Measurements from ENCODE around the gene CASR.

Gene CASR

DNA sequence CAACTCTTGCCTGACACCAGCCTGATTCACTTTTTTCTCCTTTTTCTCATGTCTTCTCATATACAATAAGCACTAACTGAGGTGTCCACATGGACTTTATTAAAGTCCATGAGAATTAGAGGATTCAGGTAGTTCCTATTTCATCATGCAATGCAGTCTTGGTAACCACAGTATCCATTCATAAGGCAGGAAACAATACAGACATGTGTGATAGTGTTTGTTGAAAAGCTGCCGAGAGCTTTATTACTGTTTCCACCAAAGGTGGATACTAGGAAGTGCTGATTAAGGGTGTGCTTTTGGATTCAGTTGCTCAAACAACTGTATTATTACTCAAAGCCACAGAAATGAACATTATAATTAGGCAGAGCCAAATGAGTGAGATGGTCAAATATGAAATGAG lies 5.3 kb downstream of the CASR start:
- TF ChIP-seq CREB1 (IDR thresholded peaks at IDR 0.05; ENCODE audit: low read depth): no peak
- TF ChIP-seq, protein P1, sequence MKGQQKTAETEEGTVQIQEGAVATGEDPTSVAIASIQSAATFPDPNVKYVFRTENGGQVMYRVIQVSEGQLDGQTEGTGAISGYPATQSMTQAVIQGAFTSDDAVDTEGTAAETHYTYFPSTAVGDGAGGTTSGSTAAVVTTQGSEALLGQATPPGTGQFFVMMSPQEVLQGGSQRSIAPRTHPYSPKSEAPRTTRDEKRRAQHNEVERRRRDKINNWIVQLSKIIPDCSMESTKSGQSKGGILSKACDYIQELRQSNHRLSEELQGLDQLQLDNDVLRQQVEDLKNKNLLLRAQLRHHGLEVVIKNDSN (IDR thresholded peaks at IDR 0.05): no peak
- no peak for TF ChIP-seq TCF12 (IDR thresholded peaks at IDR 0.05; ENCODE audit: low read depth)
- no peak for TF ChIP-seq EGR1 (IDR thresholded peaks at IDR 0.05)
- no peak for TF ChIP-seq FOXM1 (IDR thresholded peaks at IDR 0.05; ENCODE audit: borderline replicate concordance, low read depth)
- no peak for TF ChIP-seq ZBTB7A (IDR thresholded peaks at IDR 0.05; ENCODE audit: low read depth)
- no peak for TF ChIP-seq RAD21 (IDR thresholded peaks at IDR 0.05; ENCODE audit: low read depth)
- no peak for TF ChIP-seq NFIC (IDR thresholded peaks at IDR 0.05)
- no peak for TF ChIP-seq TAF1 (IDR thresholded peaks at IDR 0.05; ENCODE audit: low read depth)

DNA sequence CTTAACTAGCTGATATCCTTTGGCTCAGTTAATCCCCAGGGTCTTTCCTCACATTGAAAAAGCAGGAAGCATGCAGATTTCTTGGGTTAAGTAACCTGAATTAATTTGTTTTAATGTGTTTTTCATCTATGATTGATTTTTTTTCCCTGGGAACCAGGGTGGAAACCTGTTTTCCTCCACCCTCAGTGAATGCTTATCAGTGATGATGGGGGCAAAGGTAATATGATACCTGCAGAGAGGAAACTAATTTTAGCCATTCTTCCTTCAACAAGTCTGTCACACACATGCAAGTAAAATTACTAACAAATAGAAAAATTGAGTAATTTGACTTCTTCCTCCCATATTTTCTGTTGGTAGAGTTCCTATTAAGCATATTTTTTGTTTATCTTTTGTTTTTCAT lies 5.9 kb downstream of the CASR start:
- TF ChIP-seq, protein P2, sequence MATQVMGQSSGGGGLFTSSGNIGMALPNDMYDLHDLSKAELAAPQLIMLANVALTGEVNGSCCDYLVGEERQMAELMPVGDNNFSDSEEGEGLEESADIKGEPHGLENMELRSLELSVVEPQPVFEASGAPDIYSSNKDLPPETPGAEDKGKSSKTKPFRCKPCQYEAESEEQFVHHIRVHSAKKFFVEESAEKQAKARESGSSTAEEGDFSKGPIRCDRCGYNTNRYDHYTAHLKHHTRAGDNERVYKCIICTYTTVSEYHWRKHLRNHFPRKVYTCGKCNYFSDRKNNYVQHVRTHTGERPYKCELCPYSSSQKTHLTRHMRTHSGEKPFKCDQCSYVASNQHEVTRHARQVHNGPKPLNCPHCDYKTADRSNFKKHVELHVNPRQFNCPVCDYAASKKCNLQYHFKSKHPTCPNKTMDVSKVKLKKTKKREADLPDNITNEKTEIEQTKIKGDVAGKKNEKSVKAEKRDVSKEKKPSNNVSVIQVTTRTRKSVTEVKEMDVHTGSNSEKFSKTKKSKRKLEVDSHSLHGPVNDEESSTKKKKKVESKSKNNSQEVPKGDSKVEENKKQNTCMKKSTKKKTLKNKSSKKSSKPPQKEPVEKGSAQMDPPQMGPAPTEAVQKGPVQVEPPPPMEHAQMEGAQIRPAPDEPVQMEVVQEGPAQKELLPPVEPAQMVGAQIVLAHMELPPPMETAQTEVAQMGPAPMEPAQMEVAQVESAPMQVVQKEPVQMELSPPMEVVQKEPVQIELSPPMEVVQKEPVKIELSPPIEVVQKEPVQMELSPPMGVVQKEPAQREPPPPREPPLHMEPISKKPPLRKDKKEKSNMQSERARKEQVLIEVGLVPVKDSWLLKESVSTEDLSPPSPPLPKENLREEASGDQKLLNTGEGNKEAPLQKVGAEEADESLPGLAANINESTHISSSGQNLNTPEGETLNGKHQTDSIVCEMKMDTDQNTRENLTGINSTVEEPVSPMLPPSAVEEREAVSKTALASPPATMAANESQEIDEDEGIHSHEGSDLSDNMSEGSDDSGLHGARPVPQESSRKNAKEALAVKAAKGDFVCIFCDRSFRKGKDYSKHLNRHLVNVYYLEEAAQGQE (IDR thresholded peaks at IDR 0.05; ENCODE audit: low read depth): no peak
- TF ChIP-seq, protein P1 (IDR thresholded peaks at IDR 0.05): no peak

DNA sequence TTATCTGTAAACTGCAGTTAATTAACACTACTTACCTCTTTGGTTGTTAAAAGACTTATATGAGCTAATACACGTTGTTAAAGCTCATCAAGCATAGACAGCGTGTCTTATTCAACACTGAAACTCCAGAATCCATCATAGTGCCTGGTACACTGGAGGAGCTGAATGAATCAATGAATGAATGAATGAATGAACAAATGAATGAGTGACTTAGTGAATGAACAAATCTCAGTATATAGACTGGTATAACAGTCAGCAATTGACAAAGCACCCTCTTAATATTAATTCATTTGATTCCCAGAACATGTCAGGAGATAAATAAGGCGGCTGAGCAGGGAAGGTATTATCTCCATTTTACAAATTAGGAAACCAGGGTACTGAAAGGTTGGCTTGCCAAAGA lies 7.1 kb downstream of the CASR start:
- no peak for TF ChIP-seq CEBPB (IDR thresholded peaks at IDR 0.05)
- TF ChIP-seq NFIC (IDR thresholded peaks at IDR 0.05): no peak
- no peak for TF ChIP-seq EP300 (IDR thresholded peaks at IDR 0.05; ENCODE audit: borderline replicate concordance)
- TF ChIP-seq ZBTB7A (IDR thresholded peaks at IDR 0.05; ENCODE audit: low read depth): no peak
- no peak for TF ChIP-seq TAF1 (IDR thresholded peaks at IDR 0.05; ENCODE audit: low read depth)
- no peak for TF ChIP-seq TCF12 (IDR thresholded peaks at IDR 0.05; ENCODE audit: low read depth)
- no peak for TF ChIP-seq FOXM1 (IDR thresholded peaks at IDR 0.05; ENCODE audit: borderline replicate concordance, low read depth)
- TF ChIP-seq RAD21 (IDR thresholded peaks at IDR 0.05; ENCODE audit: low read depth): no peak
- TF ChIP-seq, protein P1 (IDR thresholded peaks at IDR 0.05): no peak
- no peak for TF ChIP-seq TEAD4 (IDR thresholded peaks at IDR 0.05)
- no peak for TF ChIP-seq YY1 (IDR thresholded peaks at IDR 0.05; ENCODE audit: low read depth)
- TF ChIP-seq, protein P2 (IDR thresholded peaks at IDR 0.05; ENCODE audit: low read depth): no peak
- TF ChIP-seq, protein P3, sequence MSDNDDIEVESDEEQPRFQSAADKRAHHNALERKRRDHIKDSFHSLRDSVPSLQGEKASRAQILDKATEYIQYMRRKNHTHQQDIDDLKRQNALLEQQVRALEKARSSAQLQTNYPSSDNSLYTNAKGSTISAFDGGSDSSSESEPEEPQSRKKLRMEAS (IDR thresholded peaks at IDR 0.05): no peak
- TF ChIP-seq CREB1 (IDR thresholded peaks at IDR 0.05; ENCODE audit: low read depth): no peak
- no peak for TF ChIP-seq EGR1 (IDR thresholded peaks at IDR 0.05)

DNA sequence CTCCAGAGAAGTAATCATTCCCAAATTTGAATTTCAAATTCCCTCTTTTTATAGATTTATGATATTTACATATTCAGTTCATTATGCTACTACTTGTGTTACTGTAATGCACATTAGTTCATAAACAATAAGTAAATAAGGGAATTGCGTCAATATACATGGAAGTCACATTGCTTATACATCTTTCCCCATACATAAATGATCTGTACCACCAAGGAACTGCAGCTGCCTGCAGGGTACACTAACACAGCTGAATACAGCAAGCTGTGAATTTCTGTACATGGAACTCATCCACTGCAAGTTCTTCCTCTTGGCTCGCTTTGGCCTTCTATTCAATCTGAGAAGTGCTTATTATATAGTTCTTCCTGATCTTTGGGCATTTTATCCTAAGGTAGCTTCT lies 15.5 kb downstream of the CASR start:
- TF ChIP-seq TCF12 (IDR thresholded peaks at IDR 0.05; ENCODE audit: low read depth) (no peak), NFIC (IDR thresholded peaks at IDR 0.05) (no peak), TAF1 (IDR thresholded peaks at IDR 0.05; ENCODE audit: low read depth) (no peak), CREB1 (IDR thresholded peaks at IDR 0.05; ENCODE audit: low read depth) (no peak), TEAD4 (IDR thresholded peaks at IDR 0.05) (no peak), EGR1 (IDR thresholded peaks at IDR 0.05) (no peak), ZBTB7A (IDR thresholded peaks at IDR 0.05; ENCODE audit: low read depth) (no peak), RAD21 (IDR thresholded peaks at IDR 0.05; ENCODE audit: low read depth) (no peak), YY1 (IDR thresholded peaks at IDR 0.05; ENCODE audit: low read depth) (no peak), CEBPB (IDR thresholded peaks at IDR 0.05) (no peak), FOXM1 (IDR thresholded peaks at IDR 0.05; ENCODE audit: borderline replicate concordance, low read depth) (no peak)
- TF ChIP-seq, protein P2 (IDR thresholded peaks at IDR 0.05; ENCODE audit: low read depth): no peak
- TF ChIP-seq, protein P1 (IDR thresholded peaks at IDR 0.05): no peak
- TF ChIP-seq, protein P3 (IDR thresholded peaks at IDR 0.05): no peak
